HCT116 (cell line): ENCODE measurements around the gene NDOR1. TPM values are rescaled to one million over a fixed set of nuclear protein-coding genes. Genes with fewer than 3 reads are reported as not detected.
A peak's percentile ranks its signal among the peaks of the same experiment; 100 is the strongest.

Source experiments
- ATAC-seq: fragments of 200-7000 bp; cut with Tn5 transposase; 2 replicates; pipeline ENCODE4 v1.9.1; 2020; ENCODE audit warnings: mild to moderate bottlenecking, moderate library complexity
- BruUV-seq: library from RNA; stranded (reverse); fragments of 400-500 nt; replicated peaks from 2 replicates; lab custom pipeline; 2021; lab: Mats Ljungman, UMichigan
- CTCF ChIA-PET: fragments of 300-600 bp; sonication (Branson Sonifier 250); formaldehyde crosslinking; loops from one replicate; lab custom pipeline; 2021; ENCODE audit warnings: antibody characterized with exemption; lab: Charles Lee
- POLR2A ChIA-PET: fragments of 300-600, 350-600 bp; sonication (Branson Sonifier 250); formaldehyde crosslinking; loops from one replicate; lab custom pipeline; 2021; ENCODE audit warnings: antibody characterized with exemption; lab: Charles Lee
- RAD21 ChIA-PET, 2 experiments: fragments of 300-600 bp; sonication (Branson Sonifier 250); formaldehyde crosslinking; loops; one replicate each; lab custom pipeline; 2023; ENCODE audit warnings: low total read pairs in 2 of 2; ENCODE audit not compliant: uncharacterized antibody in 2 of 2, unreplicated experiment in 2 of 2, low non-redundant PET in 1 of 2; lab: Charles Lee
- DNase-seq: peaks from one replicate; pipeline ENCODE4 v3.0.0-alpha.2; 2010; ENCODE audit warnings: low read depth, low spot score
- H2AFZ ChIP-seq: fragments of 200-600 bp; shearing (Covaris generic), sonication (generic); 2 replicates; pipeline ENCODE4 v1.6.1; 2017; ENCODE audit warnings: low read depth, mixed run types, mixed read lengths, antibody characterized with exemption, low read length; ENCODE audit not compliant: poor library complexity, severe bottlenecking
- H3K27ac ChIP-seq: 2 replicates; pipeline ENCODE4 v1.5.1; 2012; ENCODE audit warnings: low read depth, low read length
- H3K27me3 ChIP-seq: fragments of 200-600 bp; sonication (generic); 2 replicates; pipeline ENCODE4 v1.6.1; 2016; ENCODE audit warnings: mixed run types, low read length, mixed read lengths; ENCODE audit not compliant: insufficient read depth
- H3K36me3 ChIP-seq, 2 experiments: fragments of 200-500 bp in 1 of 2; fragments of 200-600 bp in 1 of 2; sonication (Bioruptor generic) in 1 of 2; sonication (generic) in 1 of 2; 2 replicates each; pipeline versions ENCODE4 v1.5.1 to v1.6.1; 2014 to 2016; ENCODE audit warnings: low read length in 2 of 2, inconsistent platforms in 1 of 2, mixed read lengths in 1 of 2, mixed run types in 1 of 2; ENCODE audit not compliant: insufficient read depth in 2 of 2, control insufficient read depth in 1 of 2
- H3K4me1 ChIP-seq, 2 experiments: fragments of 200-600 bp in 1 of 2; sonication (generic) in 1 of 2; 2 replicates each; pipeline versions ENCODE4 v1.5.1 to v1.6.1; 2012 to 2017; ENCODE audit warnings: low read length in 2 of 2, inconsistent platforms in 1 of 2, mild to moderate bottlenecking in 1 of 2, mixed read lengths in 1 of 2, mixed run types in 1 of 2, moderate library complexity in 1 of 2; ENCODE audit not compliant: insufficient read depth in 2 of 2, control insufficient read depth in 1 of 2
- H3K4me2 ChIP-seq: fragments of 200-600 bp; sonication (generic); 2 replicates; pipeline ENCODE4 v1.6.1; 2017; ENCODE audit warnings: mixed run types, low read length, mixed read lengths
- H3K4me3 ChIP-seq, 2 experiments: fragments of 200-600 bp in 1 of 2; sonication (generic) in 1 of 2; replicated peaks in 1 of 2; 2 replicates each; pipeline ENCODE4 v1.5.1; 2011 to 2016; ENCODE audit warnings: low read length in 2 of 2, control low read depth in 1 of 2, low read depth in 1 of 2, mild to moderate bottlenecking in 1 of 2, mixed read lengths in 1 of 2, mixed run types in 1 of 2
- H3K79me2 ChIP-seq: fragments of 200-600 bp; sonication (generic); 2 replicates; pipeline ENCODE4 v1.6.1; 2017; ENCODE audit warnings: mild to moderate bottlenecking, mixed run types, low read length, moderate library complexity, mixed read lengths; ENCODE audit not compliant: insufficient read depth
- H3K9ac ChIP-seq: fragments of 200-600 bp; sonication (generic); 2 replicates; pipeline ENCODE4 v1.6.1; 2016; ENCODE audit warnings: low read length, mixed read lengths
- H3K9me2 ChIP-seq: fragments of 200-600 bp; sonication (generic), shearing (Covaris generic); 2 replicates; pipeline ENCODE4 v1.6.1; 2017; ENCODE audit warnings: mixed run types, mild to moderate bottlenecking, moderate library complexity; ENCODE audit not compliant: insufficient read depth
- H3K9me3 ChIP-seq, 2 experiments: fragments of 200-500 bp in 1 of 2; fragments of 200-600 bp in 1 of 2; sonication (Bioruptor generic) in 1 of 2; sonication (generic) in 1 of 2; 2 replicates each; pipeline ENCODE4 v1.6.1; 2014 to 2017; ENCODE audit warnings: low read length in 2 of 2, mixed read lengths in 2 of 2, inconsistent platforms in 1 of 2, low read depth in 1 of 2, mild to moderate bottlenecking in 1 of 2, mixed run types in 1 of 2, moderate library complexity in 1 of 2; ENCODE audit not compliant: control insufficient read depth in 1 of 2, insufficient read depth in 1 of 2
- H4K20me1 ChIP-seq: fragments of 200-600 bp; sonication (generic), shearing (Covaris generic); 2 replicates; pipeline ENCODE4 v1.6.1; 2017; ENCODE audit warnings: mixed run types, mild to moderate bottlenecking, moderate library complexity; ENCODE audit not compliant: insufficient read depth
- ELF1 ChIP-seq: IDR thresholded peaks from 2 replicates; pipeline ENCODE4 v1.6.1; 2012; ENCODE audit warnings: low read depth, borderline replicate concordance
- EZH2 ChIP-seq: fragments of 200-600 bp; sonication (generic); IDR thresholded peaks from 2 replicates; pipeline ENCODE4 v1.6.1; 2017; ENCODE audit warnings: antibody characterized with exemption, mixed run types
- POLR2AphosphoS5 ChIP-seq: IDR thresholded peaks from 2 replicates; pipeline ENCODE4 v1.6.1; 2011; ENCODE audit warnings: mild to moderate bottlenecking, low read depth, low read length, moderate library complexity
- RAD21 ChIP-seq: IDR thresholded peaks from 2 replicates; pipeline ENCODE4 v1.6.1; 2012; ENCODE audit warnings: low read depth, mild to moderate bottlenecking
- SRF ChIP-seq: IDR thresholded peaks from 2 replicates; pipeline ENCODE4 v1.6.1; 2012; ENCODE audit warnings: low read depth
- ZNF274 ChIP-seq: fragments of 200-500 bp; sonication (Bioruptor generic); IDR thresholded peaks from 2 replicates; pipeline ENCODE4 v1.6.1; 2014; ENCODE audit warnings: mild to moderate bottlenecking, low read depth, low read length, inconsistent platforms
- intact Hi-C: fragments of 100-400 bp; cut with micrococcal nuclease; formaldehyde crosslinking; loops from 2 replicates; pipeline ENCODE4 v1.10.0; 2022
- total RNA-seq: library from RNA; stranded (reverse); gene quantifications from one replicate; pipeline ENCODE4 v1.2.1, GENCODE V29; 2021; ENCODE audit not compliant: unreplicated experiment
- TF ChIP-seq, protein P1 (sequence below): IDR thresholded peaks from 2 replicates; pipeline ENCODE4 v1.6.1; 2011; ENCODE audit warnings: mild to moderate bottlenecking, low read length, moderate library complexity; ENCODE audit not compliant: insufficient replicate concordance; ENCODE audit errors: extremely low read depth
- TF ChIP-seq, protein P2 (sequence below): IDR thresholded peaks from 2 replicates; pipeline ENCODE4 v1.6.1; 2012; ENCODE audit warnings: low read depth

NDOR1 gene
- total RNA-seq, 1 experiment from 2014 or later, result 28.4 TPM

DNA sequence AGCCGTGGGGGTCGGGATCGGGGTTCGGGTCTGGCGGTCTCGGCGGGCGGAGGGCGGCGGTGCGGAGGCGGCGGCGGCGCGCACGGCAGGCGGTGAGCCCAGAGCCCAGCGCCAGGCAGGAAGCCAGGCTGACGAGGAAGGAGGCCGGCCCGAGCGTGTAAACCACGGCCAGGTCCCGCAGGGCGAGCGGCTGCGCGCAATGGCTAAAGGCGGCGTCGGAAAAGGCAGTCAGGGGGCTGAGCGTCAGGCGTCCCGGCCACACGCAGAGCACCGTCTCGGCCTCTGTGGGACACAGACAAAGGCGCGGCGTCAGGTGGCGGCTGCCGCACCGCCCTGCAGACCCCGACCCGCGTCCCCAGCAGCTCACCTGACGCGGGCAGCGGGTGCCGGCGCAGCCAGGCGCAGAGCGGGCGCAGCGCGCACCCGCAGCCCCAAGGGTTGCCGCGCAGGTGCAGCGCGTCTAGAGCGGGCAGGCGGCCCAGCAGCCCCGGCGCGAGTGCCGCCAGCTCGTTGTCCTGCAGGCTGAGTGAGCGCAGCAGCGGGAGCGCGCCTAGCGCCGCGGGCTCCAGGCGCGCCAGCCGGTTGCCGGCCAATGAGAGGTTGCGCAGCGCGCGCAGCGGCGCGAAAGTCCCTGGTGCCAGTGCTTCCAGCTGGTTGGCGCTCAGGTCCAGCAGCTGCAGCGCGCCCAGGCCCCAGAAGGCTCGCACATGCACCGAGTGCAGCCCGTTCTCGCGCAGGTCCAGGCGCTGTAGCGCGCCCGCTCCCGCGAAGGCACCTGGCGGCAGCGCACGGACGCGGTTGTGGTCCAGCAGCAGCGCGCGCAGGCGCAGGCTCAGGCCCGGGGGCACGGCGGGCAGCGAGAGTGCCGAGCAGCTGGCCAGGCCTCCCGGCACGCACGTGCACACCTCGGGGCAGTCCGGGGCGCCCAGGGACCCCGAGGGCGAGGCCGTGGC lies 36.3 kb upstream of the NDOR1 start (continued):
- TF ChIP-seq ZNF274, result no peak
- peak; percentile 71 for TF ChIP-seq POLR2AphosphoS5
- TF ChIP-seq, all 23 proteins: peak for 2

DNA sequence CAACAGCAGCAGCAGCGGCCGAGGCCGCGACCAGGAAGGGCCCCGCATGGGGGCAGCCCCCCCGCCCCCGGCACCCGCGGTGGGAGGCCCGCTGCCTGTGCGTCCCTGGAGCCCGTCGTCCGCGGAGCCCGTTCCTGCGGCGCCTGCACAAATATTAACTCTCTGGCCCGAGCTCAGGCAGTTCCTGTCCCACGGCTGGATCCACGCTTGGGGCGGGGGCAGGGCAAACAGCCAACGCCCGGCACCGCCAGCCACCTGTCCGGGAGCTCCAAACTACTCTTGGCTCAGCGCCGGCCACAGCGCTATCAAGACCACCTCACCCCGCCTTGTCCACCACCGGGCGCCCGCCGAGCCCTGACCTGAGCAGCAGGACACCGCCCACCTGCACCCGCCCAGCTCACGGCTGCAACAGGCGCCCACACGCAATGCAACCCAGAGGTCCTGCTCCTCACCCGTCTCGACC lies 35.6 kb upstream of the NDOR1 start, which contains the start of gene LRRC26:
Gene LRRC26, minus strand, starts transcription at position 156 of the 463 bp plus-strand sequence. Its CDS starts 108 bp downstream, at position 48.
- H3K27me3 ChIP-seq, result no peaks in the 10 kb centered on the region
- H3K36me3 ChIP-seq, result no peaks in the 10 kb centered on the region
- ATAC-seq, result no peak; the same call in 1 of the 2 replicates
- TF ChIP-seq, protein P1, sequence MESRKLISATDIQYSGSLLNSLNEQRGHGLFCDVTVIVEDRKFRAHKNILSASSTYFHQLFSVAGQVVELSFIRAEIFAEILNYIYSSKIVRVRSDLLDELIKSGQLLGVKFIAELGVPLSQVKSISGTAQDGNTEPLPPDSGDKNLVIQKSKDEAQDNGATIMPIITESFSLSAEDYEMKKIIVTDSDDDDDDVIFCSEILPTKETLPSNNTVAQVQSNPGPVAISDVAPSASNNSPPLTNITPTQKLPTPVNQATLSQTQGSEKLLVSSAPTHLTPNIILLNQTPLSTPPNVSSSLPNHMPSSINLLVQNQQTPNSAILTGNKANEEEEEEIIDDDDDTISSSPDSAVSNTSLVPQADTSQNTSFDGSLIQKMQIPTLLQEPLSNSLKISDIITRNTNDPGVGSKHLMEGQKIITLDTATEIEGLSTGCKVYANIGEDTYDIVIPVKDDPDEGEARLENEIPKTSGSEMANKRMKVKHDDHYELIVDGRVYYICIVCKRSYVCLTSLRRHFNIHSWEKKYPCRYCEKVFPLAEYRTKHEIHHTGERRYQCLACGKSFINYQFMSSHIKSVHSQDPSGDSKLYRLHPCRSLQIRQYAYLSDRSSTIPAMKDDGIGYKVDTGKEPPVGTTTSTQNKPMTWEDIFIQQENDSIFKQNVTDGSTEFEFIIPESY, result no peak
- TF ChIP-seq RAD21 (no peak), POLR2AphosphoS5 (no peak), SRF (no peak), ELF1 (no peak), EZH2 (no peak)
- TF ChIP-seq, protein P2, sequence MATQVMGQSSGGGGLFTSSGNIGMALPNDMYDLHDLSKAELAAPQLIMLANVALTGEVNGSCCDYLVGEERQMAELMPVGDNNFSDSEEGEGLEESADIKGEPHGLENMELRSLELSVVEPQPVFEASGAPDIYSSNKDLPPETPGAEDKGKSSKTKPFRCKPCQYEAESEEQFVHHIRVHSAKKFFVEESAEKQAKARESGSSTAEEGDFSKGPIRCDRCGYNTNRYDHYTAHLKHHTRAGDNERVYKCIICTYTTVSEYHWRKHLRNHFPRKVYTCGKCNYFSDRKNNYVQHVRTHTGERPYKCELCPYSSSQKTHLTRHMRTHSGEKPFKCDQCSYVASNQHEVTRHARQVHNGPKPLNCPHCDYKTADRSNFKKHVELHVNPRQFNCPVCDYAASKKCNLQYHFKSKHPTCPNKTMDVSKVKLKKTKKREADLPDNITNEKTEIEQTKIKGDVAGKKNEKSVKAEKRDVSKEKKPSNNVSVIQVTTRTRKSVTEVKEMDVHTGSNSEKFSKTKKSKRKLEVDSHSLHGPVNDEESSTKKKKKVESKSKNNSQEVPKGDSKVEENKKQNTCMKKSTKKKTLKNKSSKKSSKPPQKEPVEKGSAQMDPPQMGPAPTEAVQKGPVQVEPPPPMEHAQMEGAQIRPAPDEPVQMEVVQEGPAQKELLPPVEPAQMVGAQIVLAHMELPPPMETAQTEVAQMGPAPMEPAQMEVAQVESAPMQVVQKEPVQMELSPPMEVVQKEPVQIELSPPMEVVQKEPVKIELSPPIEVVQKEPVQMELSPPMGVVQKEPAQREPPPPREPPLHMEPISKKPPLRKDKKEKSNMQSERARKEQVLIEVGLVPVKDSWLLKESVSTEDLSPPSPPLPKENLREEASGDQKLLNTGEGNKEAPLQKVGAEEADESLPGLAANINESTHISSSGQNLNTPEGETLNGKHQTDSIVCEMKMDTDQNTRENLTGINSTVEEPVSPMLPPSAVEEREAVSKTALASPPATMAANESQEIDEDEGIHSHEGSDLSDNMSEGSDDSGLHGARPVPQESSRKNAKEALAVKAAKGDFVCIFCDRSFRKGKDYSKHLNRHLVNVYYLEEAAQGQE, result no peak
- H4K20me1 ChIP-seq, result no peaks in the 10 kb centered on the region
- CTCF ChIA-PET, result interaction anchor here (1.1 to 1.9 kb wide), 3 partner anchors 58 to 141 kb away, joined by 4 to 5 read pairs (median 4); partner anchors contain the start of gene RNF224
- peak within 1 kb of the TSS; percentile 65; the same call in 1 of the 2 replicates for H3K27ac ChIP-seq
- peak within 1 kb of the TSS; percentile 41 to 60 for H3K4me3 ChIP-seq
- no TSS peak for BruUV-seq
- peaks cover 14 to 40% of the 10 kb centered on the region in 2 experiments for H3K4me1 ChIP-seq
- no peaks in the 10 kb centered on the region for H3K79me2 ChIP-seq
- H3K4me2 ChIP-seq, result peak within 1 kb of the TSS; percentile 84
- H3K9ac ChIP-seq, result peak within 1 kb of the TSS; percentile 58
- H3K9me3 ChIP-seq, result no peaks in the 10 kb centered on the region
- POLR2A ChIA-PET, result interaction anchor here (1.2 to 3.4 kb wide), 2 partner anchors 9 to 19 kb away, joined by 3 to 12 read pairs; no protein-coding TSS in a partner anchor
- H3K9me2 ChIP-seq, result no peaks in the 10 kb centered on the region
- DNase-seq, result no peak
- no peak within 1 kb of the TSS for H2AFZ ChIP-seq
- RAD21 ChIA-PET, result no interaction called here
- intact Hi-C loops, result no loop called here
